Renal cortex interstitium (tissue), 11 donors: ENCODE data around the gene MKS1. TPM values are rescaled to one million over a fixed set of nuclear protein-coding genes. Genes with fewer than 3 reads are reported as not detected.

Experiments used
- DNase-seq, 11 donors: peaks; one replicate each; pipeline ENCODE4 v3.0.0-alpha.2; 2013; ENCODE audit warnings: low read depth in 9 of 11, low spot score in 4 of 11; ENCODE audit errors: extremely low read depth in 1 of 11
- polyA plus RNA-seq, 3 donors: library from polyadenylated mRNA; unstranded; fragments of 120-200 nt; gene quantifications; one replicate each; pipeline ENCODE4 v1.2.1, GENCODE V29; 2013; ENCODE audit not compliant: insufficient read length in 3 of 3

The MKS1 gene
- polyA plus RNA-seq, 3 donors, result 41.3 to 53.8 (median 43.0) TPM

- DNase-seq, result no peak
Measured at GRCh38 chr17:58184986-58185761, 33.9 kb downstream of the MKS1 start.

GRCh38 chr17:58184308-58184985 lies 34.6 kb downstream of the MKS1 start:
- DNase-seq, result no peak

- DNase-seq, result no peak
Measured at GRCh38 chr17:58183514-58183913, 35.5 kb downstream of the MKS1 start.

GRCh38 chr17:58181796-58182195 lies 37.3 kb downstream of the MKS1 start:
- no peak for DNase-seq

GRCh38 chr17:58176200-58176599 lies 42.9 kb downstream of the MKS1 start:
- DNase-seq, result peak in 3 of 11 donors; percentile 4 to 5 (median 5)

DNA sequence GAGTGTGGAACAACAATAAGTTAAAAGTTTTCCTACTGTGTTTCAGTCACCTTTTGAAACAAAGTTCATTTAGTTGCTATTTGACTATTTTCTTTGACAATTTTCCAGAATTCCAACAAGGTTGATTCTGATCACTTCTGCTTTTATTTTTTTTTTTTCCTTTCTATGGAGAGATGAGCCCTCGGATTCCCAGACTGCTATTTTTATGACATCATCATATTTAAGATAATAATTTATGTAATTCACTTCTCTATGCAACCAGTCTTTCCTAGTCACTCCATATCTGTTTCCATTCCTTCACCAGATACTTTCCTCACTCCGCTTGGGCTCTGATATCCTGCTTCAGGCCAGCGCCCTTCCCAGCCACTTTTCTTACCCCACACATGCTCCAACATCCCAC lies 44.2 kb downstream of the MKS1 start:
- DNase-seq, result no peak

DNA sequence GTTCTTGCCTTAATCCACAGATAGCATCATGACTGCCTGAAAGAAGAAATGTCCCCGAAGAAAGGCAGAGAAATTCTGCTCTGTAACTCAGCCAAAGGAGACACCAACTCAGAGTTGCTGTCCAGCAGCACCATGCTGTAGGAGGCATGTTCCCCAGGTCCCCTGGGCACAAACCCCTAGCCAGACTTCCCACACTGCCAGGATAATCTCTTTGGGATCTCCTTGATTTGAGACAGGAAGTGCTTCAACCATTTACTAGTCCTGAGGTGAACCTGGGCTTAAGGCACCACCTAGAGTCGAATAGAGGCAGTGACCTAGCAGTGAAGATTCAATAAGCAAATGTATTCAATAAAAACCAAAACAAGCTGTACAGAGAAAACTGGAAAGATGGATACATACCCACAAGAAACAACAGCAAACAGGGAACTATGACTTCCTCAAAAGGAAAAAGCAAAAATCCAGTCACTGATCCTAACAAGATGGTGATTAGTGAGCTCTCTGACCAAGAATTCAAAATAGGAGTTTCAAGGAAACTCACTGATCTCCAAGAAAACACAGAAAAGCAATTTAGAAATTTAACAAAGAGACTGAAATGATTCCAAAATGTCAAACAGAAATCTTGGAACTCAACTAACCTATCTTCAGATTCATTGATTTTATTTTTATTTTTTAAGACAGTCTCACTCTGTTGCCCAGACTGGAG lies 46.5 kb downstream of the MKS1 start:
- DNase-seq, result no peak

DNA sequence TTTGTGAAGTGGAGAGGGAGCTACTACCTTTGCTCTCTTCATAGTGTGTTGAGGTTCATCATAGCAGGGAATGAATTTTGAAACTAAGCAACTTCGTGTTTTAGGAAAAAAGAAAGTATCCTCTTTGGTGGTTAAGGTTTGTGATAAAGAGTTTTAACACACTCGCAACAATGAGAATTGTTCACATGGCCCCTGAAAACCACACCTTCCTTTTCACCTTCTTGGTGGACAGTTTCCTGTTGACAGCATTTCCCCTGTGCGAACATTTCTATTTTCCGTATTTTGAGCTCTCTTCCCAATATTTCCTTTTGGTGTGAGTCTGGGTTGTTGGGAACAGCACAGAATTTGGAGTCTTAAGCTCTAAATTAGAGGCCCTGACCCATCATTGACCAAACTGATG lies 48.4 kb downstream of the MKS1 start:
- DNase-seq, result no peak

GRCh38 chr17:58166682-58167081 lies 52.4 kb downstream of the MKS1 start, which contains the start of gene OR4D2:
OR4D2 (plus strand) TSS chr17:58166982; CDS start chr17:58169656, 2,674 bp downstream.
- DNase-seq, result no peak

GRCh38 chr17:58165981-58166380 lies 53.1 kb downstream of the MKS1 start:
- no peak for DNase-seq

DNA sequence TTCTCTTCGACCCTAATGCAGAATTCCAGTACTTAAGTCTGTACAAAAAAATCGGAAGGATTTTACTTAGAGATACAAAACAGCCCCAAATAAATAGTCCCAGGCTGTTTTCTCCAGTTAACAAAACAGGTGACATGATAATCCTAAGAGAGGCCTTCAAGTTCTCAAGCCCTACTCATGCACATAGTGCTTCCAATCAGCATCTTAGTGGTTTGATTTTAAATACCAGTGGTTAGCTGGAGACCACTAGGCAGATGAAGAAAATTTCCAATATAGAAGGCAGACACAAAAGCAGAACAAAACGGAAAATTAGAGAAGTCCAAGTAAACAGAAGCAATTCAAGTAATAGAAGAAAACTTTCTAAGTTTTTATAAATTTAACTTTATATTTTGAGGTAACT lies 57.5 kb downstream of the MKS1 start:
- DNase-seq, result no peak

DNA sequence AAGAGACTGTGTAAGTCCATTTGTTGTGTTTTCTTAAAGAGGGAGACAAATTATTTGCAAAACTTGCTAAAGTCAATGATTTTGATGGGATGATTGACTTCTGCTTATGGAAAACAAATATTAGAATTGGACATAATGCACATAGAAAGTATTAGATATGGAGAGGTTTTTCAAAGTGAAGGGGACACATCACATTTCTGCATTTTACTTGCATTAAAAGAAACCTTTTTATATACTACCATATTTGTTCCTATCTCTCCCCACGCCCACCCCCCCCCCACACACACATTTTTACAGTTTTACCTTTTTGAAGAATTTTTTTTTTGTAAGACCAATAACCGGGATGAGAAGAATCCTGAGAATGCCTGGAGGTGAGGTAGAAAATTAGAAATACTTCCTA lies 60.9 kb downstream of the MKS1 start:
- no peak for DNase-seq

DNA sequence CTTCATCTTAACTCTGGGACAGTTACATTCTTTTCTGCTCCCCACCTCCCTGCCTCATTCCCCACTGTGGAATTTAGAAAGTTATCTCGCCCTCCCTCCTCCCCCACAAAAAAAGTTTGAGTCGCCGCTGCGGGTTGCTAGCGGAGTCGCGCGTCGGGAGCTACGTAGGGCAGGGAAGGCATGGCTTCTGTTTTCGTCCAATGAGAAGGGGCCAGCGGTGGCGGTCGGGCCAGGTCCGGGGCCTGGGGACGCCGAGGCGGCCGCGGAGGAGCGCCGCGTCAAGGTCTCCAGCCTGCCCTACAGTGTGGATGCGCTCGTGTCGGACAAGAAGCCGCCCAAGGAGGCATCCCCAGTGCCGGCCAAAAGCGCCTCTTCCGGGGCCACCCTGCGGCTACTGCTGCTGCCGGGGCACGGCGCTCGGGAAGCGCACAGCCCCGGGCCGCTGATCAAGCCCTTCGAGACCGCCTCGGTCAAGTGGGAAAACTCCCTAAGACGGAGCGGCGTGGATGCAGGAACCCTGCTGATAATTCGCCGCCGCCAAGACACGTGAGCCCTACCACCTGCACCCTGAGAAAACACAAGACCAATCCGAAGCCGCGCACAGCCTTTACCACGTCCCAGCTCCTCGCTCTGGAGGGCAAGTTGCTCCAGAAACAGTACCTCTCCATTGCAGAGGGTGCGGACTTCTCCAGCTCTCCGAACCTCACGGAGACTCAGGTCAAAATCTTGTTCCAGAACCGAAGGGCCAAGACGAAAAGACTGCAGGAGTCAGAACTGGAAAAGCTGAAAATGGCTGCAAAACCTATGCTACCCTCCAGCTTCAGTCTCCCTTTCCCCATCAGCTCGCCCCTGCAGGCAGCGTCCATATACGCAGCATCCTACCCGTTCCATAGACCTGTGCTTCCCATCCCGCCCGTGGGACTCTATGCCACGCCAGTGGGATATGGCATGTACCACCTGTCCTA lies 61.9 kb downstream of the MKS1 start:
- peak in 3 of 11 donors; percentile 4 to 14 (median 5) for DNase-seq

Other genes starting within 250 kb of the MKS1 start
- 100 to 1,000 TPM in 2 of 3 donors, 10 to 100 TPM in 1; 99.9 to 111 (median 108) TPM for gene VEZF1, start 231.0 kb downstream of the MKS1 start, polyA plus RNA-seq
- 100 to 1,000 TPM; 337 to 438 (median 379) TPM for gene SRSF1, start 212.0 kb downstream of the MKS1 start, polyA plus RNA-seq
- 10 to 100 TPM; 64.4 to 86.1 (median 82.9) TPM for gene DYNLL2, start 135.8 kb downstream of the MKS1 start, polyA plus RNA-seq
- under 1 TPM in 2 of 3 donors, not detected in 1; 0.03 to 0.11 TPM for gene OR4D1, start 70.9 kb downstream of the MKS1 start, polyA plus RNA-seq
- gene OR4D2, start 52.3 kb downstream of the MKS1 start, polyA plus RNA-seq, result not detected
- gene EPX, start 26.5 kb downstream of the MKS1 start, polyA plus RNA-seq, result under 1 TPM; 0.68 to 0.95 (median 0.89) TPM
- gene LPO, start 19.3 kb upstream of the MKS1 start, polyA plus RNA-seq, result under 1 TPM; 0.14 to 0.22 (median 0.18) TPM
- gene MPO, start 61.7 kb upstream of the MKS1 start, polyA plus RNA-seq, result 1 to 10 TPM; 3.2 to 7.0 (median 5.0) TPM
- 10 to 100 TPM; 46.5 to 78.4 (median 52.6) TPM for gene TSPOAP1, start 109.5 kb upstream of the MKS1 start, polyA plus RNA-seq
- gene SUPT4H1, start 132.9 kb upstream of the MKS1 start, polyA plus RNA-seq, result 100 to 1,000 TPM; 120 to 143 (median 142) TPM
- 10 to 100 TPM in 2 of 3 donors, 1 to 10 TPM in 1; 8.9 to 16.0 (median 13.6) TPM for gene RNF43, start 198.3 kb upstream of the MKS1 start, polyA plus RNA-seq